HG03175 (cell line): Measurements from ENCODE around the gene HGS.

Experiments
- ATAC-seq: cut with Tn5 transposase; IDR thresholded peaks from one replicate; pipeline ENCODE4 v1.9.1; 2021; ENCODE audit warnings: mild to moderate bottlenecking, moderate library complexity; ENCODE audit not compliant: unreplicated experiment

Gene HGS

GRCh38 chr17:81715872-81716673, 32.3 kb downstream of the HGS start:
- ATAC-seq, result no peak

GRCh38 chr17:81716674-81716996, 32.8 kb downstream of the HGS start:
- no peak for ATAC-seq

GRCh38 chr17:81717049-81717765, 33.4 kb downstream of the HGS start:
- no peak for ATAC-seq

- no peak for ATAC-seq
Observed at GRCh38 chr17:81717766-81718089, 33.9 kb downstream of the HGS start.

GRCh38 chr17:81719410-81720266, 35.8 kb downstream of the HGS start:
- no peak for ATAC-seq

- ATAC-seq, result no peak
Observed at GRCh38 chr17:81720267-81721071, 36.7 kb downstream of the HGS start.

- no peak for ATAC-seq
Observed at GRCh38 chr17:81722184-81723120, 38.6 kb downstream of the HGS start.

GRCh38 chr17:81723651-81724209, 39.9 kb downstream of the HGS start:
- ATAC-seq, result no peak

GRCh38 chr17:81725439-81725838, 41.6 kb downstream of the HGS start:
- ATAC-seq, result no peak

GRCh38 chr17:81726004-81726403, 42.2 kb downstream of the HGS start:
- no peak for ATAC-seq

- ATAC-seq, result no peak
Observed at GRCh38 chr17:81727324-81728031, 43.7 kb downstream of the HGS start.

GRCh38 chr17:81733507-81734404, 49.9 kb downstream of the HGS start:
- ATAC-seq, result no peak

- ATAC-seq, result no peak
Observed at GRCh38 chr17:81734405-81735263, 50.8 kb downstream of the HGS start.

- ATAC-seq, result no peak
Observed at GRCh38 chr17:81735264-81736102, 51.7 kb downstream of the HGS start.

GRCh38 chr17:81737947-81738800, 54.4 kb downstream of the HGS start:
- ATAC-seq, result no peak
